DOHH2 (cell line): ENCODE data around the gene KCNE3.

ENCODE experiments used
- CTCF ChIP-seq: fragments of 200-600 bp; sonication (generic); IDR thresholded peaks from one replicate; pipeline ENCODE4 v1.5.1; 2014; ENCODE audit warnings: antibody characterized with exemption, mild to moderate bottlenecking, low read depth, low read length; ENCODE audit not compliant: poor library complexity, severe bottlenecking
- EZH2phosphoT487 ChIP-seq: fragments of 200-600 bp; sonication (generic); IDR thresholded peaks from 2 replicates; pipeline ENCODE4 v1.6.1; 2017; ENCODE audit warnings: borderline replicate concordance, mild to moderate bottlenecking, antibody characterized with exemption, low read length, moderate library complexity, mixed read lengths

- TF ChIP-seq CTCF: no peak
- no peak for TF ChIP-seq EZH2phosphoT487
These were observed 48.8 kb downstream of the KCNE3 start for GRCh38 chr11:74418509-74418895.
